ENCODE data around the gene ITPR2. TPM values are rescaled to one million over a fixed set of nuclear protein-coding genes. Genes with fewer than 3 reads are reported as not detected.

The ITPR2 gene
- 9.1 and 9.2 TPM in 2 replicates for total RNA-seq (2014; rRNA removed; shearing (Covaris generic))
- polyA plus RNA-seq (2016; fragmentation: Nextera tagmentation; extraction: Ambion mirVana): 3.6 and 5.0 TPM in 2 replicates

DNA sequence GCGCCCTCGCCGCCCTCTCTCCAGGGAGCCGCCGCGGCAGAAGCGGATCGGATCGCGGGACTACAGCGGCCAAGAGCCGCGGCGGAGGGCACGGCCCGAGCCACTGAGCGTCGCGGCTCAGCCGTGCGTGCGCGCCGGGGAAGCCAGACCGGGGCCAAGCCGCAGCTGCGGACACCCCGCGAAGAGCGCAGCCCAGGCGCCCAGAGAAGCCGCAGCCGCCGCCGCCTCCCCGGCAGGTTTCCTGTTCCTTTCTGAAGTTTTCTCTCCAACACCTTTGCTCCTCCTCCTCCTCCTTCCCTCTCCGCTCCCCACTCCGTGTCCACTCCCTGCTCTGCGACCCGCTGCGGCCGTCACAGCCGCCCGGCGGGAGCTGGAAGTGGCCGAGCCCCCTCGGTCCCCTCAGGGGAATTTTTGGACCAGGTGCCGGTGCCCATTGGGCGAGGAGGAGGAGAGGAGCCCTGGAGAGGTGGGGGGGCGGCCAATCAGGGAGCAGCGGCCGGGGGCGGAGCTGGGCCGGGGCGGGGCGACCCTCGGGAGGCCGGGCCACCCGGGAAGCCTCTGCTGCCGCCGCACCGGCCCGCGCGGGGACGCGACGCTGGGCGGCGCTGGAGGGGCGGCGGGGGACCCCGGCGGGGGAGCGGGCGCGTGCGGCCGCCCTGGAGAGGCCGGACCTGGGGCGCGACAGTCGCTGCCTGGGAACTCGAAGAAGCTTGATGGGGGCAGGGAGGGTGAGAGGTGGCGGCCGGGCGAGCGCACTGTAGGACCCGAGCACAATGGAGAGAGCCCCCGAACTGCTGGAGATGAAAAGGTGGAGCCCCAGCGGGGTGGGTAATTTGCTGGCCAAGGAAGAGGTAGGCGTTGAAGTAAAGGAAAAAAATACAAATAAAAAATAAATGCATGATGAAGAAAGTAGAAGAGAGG, at the start of gene ITPR2:
TSS of gene ITPR2 (minus strand) at position 373 of the 921 bp plus-strand sequence. CDS start 413 bp downstream, outside the sequence.
- Histone ChIP-seq H3K36me3 (ENCODE audit: low read depth) (no peaks in the 10 kb centered on the region), H3K9me2 (ENCODE audit: insufficient read depth) (no peaks in the 10 kb centered on the region), H3K4me1 (ENCODE audit: insufficient read depth) (no peaks in the 10 kb centered on the region), H4K20me1 (ENCODE audit: insufficient read depth) (no peaks in the 10 kb centered on the region), H3K9me3 (ENCODE audit: low read depth) (no peaks in the 10 kb centered on the region), H3K27me3 (replicated peaks; ENCODE audit: insufficient read depth) (no peaks in the 10 kb centered on the region), H3K27ac (peak within 1 kb of the TSS; percentile 88), H3K4me3 (peak within 1 kb of the TSS; percentile 89), H2AFZ (peak within 1 kb of the TSS; percentile 93), H3F3A (ENCODE audit: insufficient read depth) (no peaks in the 10 kb centered on the region), H3K79me2 (ENCODE audit: insufficient read depth) (peaks cover 28% of the 10 kb centered on the region), H3K4me2 (ENCODE audit: unreplicated experiment) (peak within 1 kb of the TSS; percentile 98), H3K9ac (peak within 1 kb of the TSS; percentile 89)
- peak; percentile 95 for DNase-seq
- in situ Hi-C loops (cut with MboI): no loop called here
- TF ChIP-seq EZH2phosphoT487 (IDR thresholded peaks at IDR 0.05; ENCODE audit: insufficient read depth, low read depth) (no peak), EZH2 (IDR thresholded peaks at IDR 0.05; ENCODE audit: insufficient read depth, poor library complexity, severe bottlenecking) (no peak)
- 0 to 4% methylated on average over 42 to 92 of the region's 92 CpGs for WGBS, 2 experiments (ENCODE audit: low coverage in 1 of 2, low lambda C conversion rate in 2 of 2, missing lambda C conversion rate in 2 of 2)

DNA sequence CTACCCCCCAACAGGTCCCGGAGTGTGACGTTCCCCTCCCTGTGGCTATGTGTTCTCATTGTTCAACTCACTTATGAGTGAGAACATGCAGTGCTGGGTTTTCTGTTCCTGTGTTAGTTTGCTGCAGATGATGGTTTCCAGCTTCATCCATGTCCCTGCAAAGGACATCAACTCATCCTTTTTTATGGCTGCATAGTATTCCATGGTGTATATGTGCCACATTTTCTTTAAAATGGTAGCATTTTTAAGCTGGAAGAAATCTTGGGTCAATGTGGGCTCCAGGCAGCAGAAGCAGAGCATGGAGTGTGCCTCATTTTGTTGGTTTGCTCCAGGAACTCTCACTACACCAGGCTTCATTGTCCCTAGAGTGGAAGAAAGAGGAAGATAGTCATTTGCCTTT, 47.6 kb upstream of the ITPR2 start:
- no peak overlapping the region for H3K9ac ChIP-seq
- WGBS, 2 experiments (ENCODE audit: low coverage in 1 of 2, low lambda C conversion rate in 2 of 2, missing lambda C conversion rate in 2 of 2): 79 to 81% methylated on average over 2 of the region's 2 CpGs

DNA sequence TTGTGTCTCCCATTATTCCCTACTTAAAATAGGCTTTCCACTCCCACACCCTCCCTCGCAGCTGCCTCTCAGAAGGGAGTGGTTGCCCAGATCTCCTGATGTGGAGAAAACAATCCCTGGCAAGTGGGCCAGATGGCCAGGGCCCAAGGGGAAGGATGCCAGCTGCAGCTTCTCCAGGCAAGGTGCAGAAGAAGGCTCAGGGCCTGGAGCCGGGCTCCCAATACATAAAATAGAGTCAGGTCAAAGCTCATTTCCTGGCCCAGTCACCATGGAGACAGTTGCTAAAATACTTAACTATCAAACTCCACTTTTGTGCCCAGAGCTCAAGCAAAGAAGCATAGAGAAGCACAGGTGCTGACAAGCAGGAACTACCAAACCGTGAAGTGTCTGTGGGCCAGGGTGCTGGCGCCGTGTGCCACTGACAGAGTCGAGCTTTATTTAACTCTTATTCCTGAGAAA, 45.7 kb upstream of the ITPR2 start:
- Histone ChIP-seq H3K4me1 (ENCODE audit: insufficient read depth) (no peaks in the 10 kb centered on the region), H3K9me3 (ENCODE audit: low read depth) (no peaks in the 10 kb centered on the region), H3K36me3 (ENCODE audit: low read depth) (no peaks in the 10 kb centered on the region), H3K27ac (no peak overlapping the region), H3K4me3 (no peak overlapping the region), H2AFZ (no peak overlapping the region), H3K4me2 (ENCODE audit: unreplicated experiment) (no peak overlapping the region), H3K27me3 (replicated peaks; ENCODE audit: insufficient read depth) (no peaks in the 10 kb centered on the region; the same call in 1 of the 2 replicates), H3K9me2 (ENCODE audit: insufficient read depth) (no peaks in the 10 kb centered on the region), H3F3A (ENCODE audit: insufficient read depth) (no peaks in the 10 kb centered on the region), H4K20me1 (ENCODE audit: insufficient read depth) (no peaks in the 10 kb centered on the region), H3K79me2 (ENCODE audit: insufficient read depth) (no peaks in the 10 kb centered on the region), H3K9ac (no peak overlapping the region)
- DNase-seq: no peak
- in situ Hi-C loops (cut with MboI): no loop called here
- 23 to 31% methylated on average over 6 of the region's 6 CpGs for WGBS, 2 experiments (ENCODE audit: low coverage in 1 of 2, low lambda C conversion rate in 2 of 2, missing lambda C conversion rate in 2 of 2)
- TF ChIP-seq EZH2 (IDR thresholded peaks at IDR 0.05; ENCODE audit: insufficient read depth, poor library complexity, severe bottlenecking) (no peak), EZH2phosphoT487 (IDR thresholded peaks at IDR 0.05; ENCODE audit: insufficient read depth, low read depth) (no peak)

More for the DNA sequence above, 47.6 kb upstream of the ITPR2 start:
- H2AFZ ChIP-seq: no peak overlapping the region
- no peaks in the 10 kb centered on the region for H3F3A ChIP-seq (ENCODE audit: insufficient read depth)
- H3K4me2 ChIP-seq (ENCODE audit: unreplicated experiment): no peak overlapping the region
- no peak overlapping the region for H3K4me3 ChIP-seq
- H3K36me3 ChIP-seq (ENCODE audit: low read depth): no peaks in the 10 kb centered on the region
- no peaks in the 10 kb centered on the region for H3K9me3 ChIP-seq (ENCODE audit: low read depth)
- no peaks in the 10 kb centered on the region for H3K4me1 ChIP-seq (ENCODE audit: insufficient read depth)
- TF ChIP-seq EZH2 (IDR thresholded peaks at IDR 0.05; ENCODE audit: insufficient read depth, poor library complexity, severe bottlenecking) (no peak), EZH2phosphoT487 (IDR thresholded peaks at IDR 0.05; ENCODE audit: insufficient read depth, low read depth) (no peak)
- no peak overlapping the region for H3K27ac ChIP-seq
- in situ Hi-C loops (cut with MboI): no loop called here
- no peaks in the 10 kb centered on the region; the same call in 1 of the 2 replicates for H3K27me3 ChIP-seq (replicated peaks; ENCODE audit: insufficient read depth)
- DNase-seq: no peak
- H4K20me1 ChIP-seq (ENCODE audit: insufficient read depth): no peaks in the 10 kb centered on the region
- H3K9me2 ChIP-seq (ENCODE audit: insufficient read depth): no peaks in the 10 kb centered on the region
- no peaks in the 10 kb centered on the region for H3K79me2 ChIP-seq (ENCODE audit: insufficient read depth)

DNA sequence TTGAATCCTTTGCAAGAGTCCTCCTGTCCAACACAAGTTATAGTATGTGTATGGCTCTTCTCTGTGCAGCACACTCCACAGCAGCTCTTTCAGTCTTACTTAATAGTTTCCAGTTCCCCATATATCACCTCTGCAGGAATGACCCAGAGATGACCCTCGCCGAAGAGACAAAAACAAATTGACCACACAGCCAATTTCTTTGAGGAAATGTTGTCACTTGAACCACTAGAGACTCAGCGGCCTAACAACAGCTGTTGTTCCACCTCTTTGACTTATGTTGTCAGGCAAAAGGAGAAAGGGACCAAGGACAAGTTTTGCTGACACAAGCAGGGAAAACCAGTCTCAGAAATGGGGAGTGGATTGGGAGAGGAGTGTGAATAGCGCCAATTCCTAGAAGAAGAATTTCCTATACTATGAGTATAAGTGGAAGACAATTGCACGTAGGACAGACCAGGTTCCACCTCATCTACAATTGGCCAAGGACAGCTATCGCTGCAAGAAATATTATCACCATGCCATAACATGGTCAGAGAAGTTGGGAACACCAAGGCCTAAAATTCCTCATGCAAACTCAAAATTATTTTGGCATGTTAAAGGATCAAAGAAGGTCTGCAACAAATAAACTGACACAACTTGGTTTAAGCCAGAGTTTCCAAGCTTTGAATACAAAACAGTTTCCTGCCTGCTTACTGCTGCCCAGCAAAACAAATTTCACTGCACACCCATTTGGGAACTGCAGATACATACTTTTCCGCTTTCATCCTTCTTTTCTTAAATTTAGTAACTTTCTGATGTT, 41.7 kb upstream of the ITPR2 start:
- no peak for DNase-seq

More for the DNA sequence above, 41.7 kb upstream of the ITPR2 start:
- H3K36me3 ChIP-seq (ENCODE audit: low read depth): no peaks in the 10 kb centered on the region
- H3K27ac ChIP-seq: no peak overlapping the region
- 0 out of 2 replicates have a peak, but pooled peaks cover 6% of the 10 kb centered on the region for H3K4me1 ChIP-seq (ENCODE audit: insufficient read depth)
- H3K4me3 ChIP-seq: no peak overlapping the region
- H3K9me2 ChIP-seq (ENCODE audit: insufficient read depth): no peaks in the 10 kb centered on the region
- TF ChIP-seq EZH2 (IDR thresholded peaks at IDR 0.05; ENCODE audit: insufficient read depth, poor library complexity, severe bottlenecking): no peak
- TF ChIP-seq EZH2phosphoT487 (IDR thresholded peaks at IDR 0.05; ENCODE audit: insufficient read depth, low read depth): no peak
- no peaks in the 10 kb centered on the region for H3K9me3 ChIP-seq (ENCODE audit: low read depth)
- H3F3A ChIP-seq (ENCODE audit: insufficient read depth): no peaks in the 10 kb centered on the region
- no peaks in the 10 kb centered on the region for H3K79me2 ChIP-seq (ENCODE audit: insufficient read depth)
- WGBS, 2 experiments (ENCODE audit: low coverage in 1 of 2, low lambda C conversion rate in 2 of 2, missing lambda C conversion rate in 2 of 2): 52 to 57% methylated on average over 7 of the region's 7 CpGs
- H2AFZ ChIP-seq: no peak overlapping the region
- no peak overlapping the region for H3K9ac ChIP-seq
- in situ Hi-C loops (cut with MboI): no loop called here
- 0 out of 2 replicates have a peak, but pooled peaks cover 5% of the 10 kb centered on the region for H3K27me3 ChIP-seq (replicated peaks; ENCODE audit: insufficient read depth)
- H3K4me2 ChIP-seq (ENCODE audit: unreplicated experiment): no peak overlapping the region
- no peaks in the 10 kb centered on the region for H4K20me1 ChIP-seq (ENCODE audit: insufficient read depth)
